GM12892 (cell line): ENCODE measurements around the gene PACS2. TPM values are rescaled to one million over a fixed set of nuclear protein-coding genes. Genes with fewer than 3 reads are reported as not detected.
A peak's percentile ranks its signal among the peaks of the same experiment; 100 is the strongest.
"Not testable (repeated sequence)": the region's sequence is repeated elsewhere in the genome, so short reads cannot be mapped to it uniquely, and the experiment has no call there.

Experiments used
- DNase-seq: peaks from one replicate; pipeline ENCODE4 v3.0.0; 2011; ENCODE audit not compliant: insufficient read length
- FAIRE-seq: peaks from 2 replicates; lab custom pipeline; 2011; peaks lifted over from hg19 to GRCh38; lab: Jason Lieb, UNC
- POLR2A ChIP-seq: IDR thresholded peaks from 2 replicates; pipeline ENCODE4 v1.6.1; 2011; ENCODE audit warnings: low read depth, low read length, control low read depth
- POLR2AphosphoS5 ChIP-seq: IDR thresholded peaks from 2 replicates; pipeline ENCODE4 v1.6.1; 2011; ENCODE audit warnings: low read depth, low read length, control low read depth
- TAF1 ChIP-seq: IDR thresholded peaks from 2 replicates; pipeline ENCODE4 v1.6.1; 2011; ENCODE audit warnings: low read depth, mild to moderate bottlenecking, control low read depth, low read length, borderline replicate concordance
- polyA plus RNA-seq: library from polyadenylated mRNA; unstranded; fragments of >200 nt; gene quantifications from one replicate; pipeline ENCODE4 v1.2.1, GENCODE V29; 2012; ENCODE audit warnings: missing spikeins, inconsistent platforms; ENCODE audit not compliant: missing spikeins

The PACS2 gene
- polyA plus RNA-seq = 8.5 TPM

- peak; percentile 99 for DNase-seq
- no peak for TF ChIP-seq POLR2A
- TF ChIP-seq TAF1 = no peak
- TF ChIP-seq POLR2AphosphoS5 = no peak
- FAIRE-seq = peak; percentile 99
These were observed at the start of gene PACS2 for GRCh38 chr14:105314287-105315200. TSS of gene PACS2 (plus strand) at chr14:105314748. CDS start at chr14:105314919, 171 bp downstream.

DNA sequence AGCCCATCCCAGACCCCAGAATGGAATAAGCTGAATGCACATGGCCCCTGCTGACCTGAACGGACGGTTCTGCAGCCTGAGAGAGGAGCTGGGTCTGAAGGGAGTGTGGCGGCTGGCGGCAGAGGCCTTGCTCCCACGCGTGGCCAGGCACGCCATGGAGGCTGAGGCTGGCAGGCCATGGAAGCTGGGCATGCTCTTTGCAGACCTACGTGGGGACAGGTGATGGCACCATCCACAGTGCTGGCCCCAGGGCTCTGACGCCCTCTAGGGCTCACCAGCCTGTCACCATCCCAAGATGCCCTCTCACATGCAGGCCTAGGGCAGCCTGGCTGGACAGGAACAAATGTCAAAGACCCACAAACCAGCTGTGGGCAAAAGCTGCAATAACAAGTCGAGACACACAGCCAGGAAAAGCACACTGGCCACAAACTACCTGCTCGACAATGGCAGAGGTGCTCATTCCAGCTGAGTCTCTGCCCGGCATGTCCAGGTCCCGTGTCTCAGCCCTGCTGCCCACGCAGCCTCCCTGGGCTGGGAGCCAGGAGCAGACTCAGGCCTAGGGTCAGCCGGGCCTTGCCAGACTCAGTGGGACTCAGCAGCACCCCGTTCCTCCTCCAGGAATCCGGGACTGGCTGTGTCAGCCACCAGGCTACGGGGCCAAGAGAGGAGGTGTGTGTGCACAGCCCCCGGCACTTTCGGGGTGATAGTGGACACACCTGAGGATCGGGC, 46.6 kb upstream of the PACS2 start:
- DNase-seq = no peak
- no peak for FAIRE-seq
- TF ChIP-seq TAF1 (no peak), POLR2A (no peak), POLR2AphosphoS5 (no peak)

GRCh38 chr14:105268736-105269354, 45.7 kb upstream of the PACS2 start:
- no peak for FAIRE-seq
- no peak for TF ChIP-seq POLR2A
- no peak for TF ChIP-seq POLR2AphosphoS5
- no peak for TF ChIP-seq TAF1
- no peak for DNase-seq

GRCh38 chr14:105269405-105269804, 45.1 kb upstream of the PACS2 start:
- FAIRE-seq (no peak), DNase-seq (no peak)
- no peak for TF ChIP-seq POLR2AphosphoS5
- TF ChIP-seq POLR2A = no peak
- no peak for TF ChIP-seq TAF1

GRCh38 chr14:105271224-105271890, 43.2 kb upstream of the PACS2 start:
- FAIRE-seq (no peak), DNase-seq (no peak)
- TF ChIP-seq TAF1 (no peak), POLR2A (no peak), POLR2AphosphoS5 (no peak)

- no peak for TF ChIP-seq POLR2A
- no peak for TF ChIP-seq POLR2AphosphoS5
- TF ChIP-seq TAF1 = no peak
- FAIRE-seq = no peak
- DNase-seq = no peak
These were observed 41.9 kb upstream of the PACS2 start for GRCh38 chr14:105272623-105273022.

DNA sequence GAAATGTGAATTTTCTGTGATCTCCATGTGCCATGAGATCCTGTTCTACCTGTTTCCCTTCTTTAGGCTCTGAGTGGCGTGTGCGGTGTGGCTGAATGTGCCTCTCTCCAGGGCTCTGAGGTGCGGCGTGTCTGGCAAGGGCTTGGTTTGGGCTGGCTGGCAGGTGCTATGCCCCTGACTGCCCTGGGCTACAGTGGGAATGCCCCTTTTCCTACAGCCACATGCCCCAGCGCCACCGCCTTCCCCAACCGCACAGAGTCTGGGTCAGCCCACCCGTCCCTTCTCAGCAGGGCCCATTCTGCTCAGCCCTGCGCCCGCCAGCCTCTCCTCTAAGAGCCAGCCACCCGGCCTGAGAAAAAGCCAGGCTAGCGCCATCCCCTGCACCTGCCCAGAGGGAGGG, 41.5 kb upstream of the PACS2 start:
- FAIRE-seq = no peak
- DNase-seq = no peak
- TF ChIP-seq POLR2AphosphoS5 (no peak), TAF1 (no peak), POLR2A (no peak)

DNA sequence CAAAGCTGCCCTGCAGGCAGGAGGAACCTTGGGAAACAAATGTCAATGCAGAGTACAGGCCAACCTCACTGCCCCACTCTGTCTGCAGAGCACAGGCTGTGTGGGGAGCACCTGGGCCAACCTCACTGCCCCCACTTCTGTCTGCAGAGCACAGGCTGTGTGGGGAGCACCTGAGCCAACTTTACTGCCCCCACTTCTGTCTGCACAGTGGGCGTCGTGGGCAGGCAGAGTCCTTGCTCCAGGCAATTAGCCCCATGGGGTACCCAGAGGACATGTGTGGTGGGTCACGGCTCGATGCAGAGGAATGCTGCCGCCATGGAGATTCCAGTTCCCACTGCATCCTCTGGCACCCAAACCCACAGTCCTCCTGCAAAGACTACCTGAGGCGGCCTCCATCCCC, 39.9 kb upstream of the PACS2 start:
- DNase-seq (no peak), FAIRE-seq (no peak)
- TF ChIP-seq POLR2AphosphoS5 (no peak), TAF1 (no peak), POLR2A (no peak)

- DNase-seq = no peak
- TF ChIP-seq POLR2AphosphoS5 (no peak), POLR2A (no peak), TAF1 (no peak)
- no peak for FAIRE-seq
These were observed 39.1 kb upstream of the PACS2 start for GRCh38 chr14:105275267-105275946.

DNA sequence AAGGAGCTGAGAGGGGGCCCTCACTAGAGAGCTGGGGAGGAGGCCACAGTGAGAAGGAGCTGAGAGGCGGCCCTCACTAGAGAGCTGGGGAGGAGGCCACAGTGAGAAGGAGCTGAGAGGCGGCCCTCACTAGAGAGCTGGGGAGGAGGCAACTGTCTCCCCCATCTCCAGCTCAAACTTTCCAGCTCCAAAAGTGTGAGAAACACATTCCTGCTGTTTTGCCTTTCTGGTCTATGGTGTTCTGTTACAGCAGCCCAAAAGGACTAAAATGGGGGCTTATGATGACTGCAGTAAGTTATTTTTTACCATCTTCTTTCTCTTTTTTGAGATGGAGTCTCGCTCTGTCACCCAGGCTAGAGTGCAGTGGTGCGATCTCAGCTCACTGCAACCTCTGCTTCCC, 37.1 kb upstream of the PACS2 start:
- not testable (repeated sequence) for FAIRE-seq, DNase-seq
